DND-41 (cell line): ENCODE results near the gene L3MBTL4.
"Not testable (repeated sequence)": the region's sequence is repeated elsewhere in the genome, so short reads cannot be mapped to it uniquely, and the experiment has no call there.

Experiments
- ATAC-seq: fragments of 200-7000 bp; cut with Tn5 transposase; 3 replicates; pipeline ENCODE4 v1.9.1; 2021; ENCODE audit warnings: low read depth; ENCODE audit not compliant: insufficient read depth
- DNase-seq: peaks from one replicate; pipeline ENCODE4 v3.0.0-alpha.2; 2020
- H2AFZ ChIP-seq: 2 replicates; pipeline ENCODE4 v1.6.0; 2012; ENCODE audit warnings: low read depth, low read length
- H3K27ac ChIP-seq: 2 replicates; pipeline ENCODE4 v1.5.1; 2012; ENCODE audit warnings: low read length, inconsistent platforms
- H3K27me3 ChIP-seq: fragments of 200-600 bp; sonication (generic); 2 replicates; pipeline ENCODE4 v1.6.0; 2012; ENCODE audit warnings: low read length, mild to moderate bottlenecking, inconsistent platforms; ENCODE audit not compliant: insufficient read depth, poor library complexity
- H3K36me3 ChIP-seq: 2 replicates; pipeline ENCODE4 v1.5.1; 2012; ENCODE audit warnings: low read length, inconsistent platforms; ENCODE audit not compliant: insufficient read depth
- H3K4me1 ChIP-seq: 2 replicates; pipeline ENCODE4 v1.5.1; 2012; ENCODE audit warnings: mild to moderate bottlenecking, low read length; ENCODE audit not compliant: insufficient read depth
- H3K4me2 ChIP-seq: 2 replicates; pipeline ENCODE4 v1.6.0; 2012; ENCODE audit warnings: mild to moderate bottlenecking, moderate library complexity, low read length, inconsistent platforms; ENCODE audit not compliant: insufficient read depth
- H3K4me3 ChIP-seq, 2 experiments: fragments of 200-600 bp in 1 of 2; shearing (Covaris generic) in 1 of 2; 2 replicates each; pipeline ENCODE4 v1.5.1; 2012 to 2016; ENCODE audit warnings: inconsistent platforms in 2 of 2, low read length in 2 of 2, mild to moderate bottlenecking in 2 of 2, low read depth in 1 of 2, moderate library complexity in 1 of 2
- H3K79me2 ChIP-seq: 2 replicates; pipeline ENCODE4 v1.6.0; 2012; ENCODE audit warnings: low read length, inconsistent platforms; ENCODE audit not compliant: insufficient read depth
- H3K9ac ChIP-seq: 2 replicates; pipeline ENCODE4 v1.6.0; 2012; ENCODE audit warnings: low read depth, mild to moderate bottlenecking, inconsistent platforms, low read length, moderate library complexity
- H3K9me3 ChIP-seq: 2 replicates; pipeline ENCODE4 v1.5.1; 2012; ENCODE audit warnings: low read length, moderate library complexity, mild to moderate bottlenecking, inconsistent platforms; ENCODE audit not compliant: insufficient read depth, severe bottlenecking
- H4K20me1 ChIP-seq: 2 replicates; pipeline ENCODE4 v1.6.0; 2012; ENCODE audit warnings: low read length; ENCODE audit not compliant: insufficient read depth
- EZH2 ChIP-seq: IDR thresholded peaks from 3 replicates; pipeline ENCODE4 v1.6.1; 2012; ENCODE audit warnings: borderline replicate concordance, low read depth, mild to moderate bottlenecking, moderate library complexity, low read length, inconsistent platforms; ENCODE audit not compliant: severe bottlenecking
- TF ChIP-seq, protein P1 (sequence below): IDR thresholded peaks from 2 replicates; pipeline ENCODE4 v1.5.1; 2012; ENCODE audit warnings: borderline replicate concordance, low read length, moderate library complexity, mild to moderate bottlenecking; ENCODE audit not compliant: poor library complexity, severe bottlenecking; ENCODE audit errors: extremely low read depth

Gene L3MBTL4

DNA sequence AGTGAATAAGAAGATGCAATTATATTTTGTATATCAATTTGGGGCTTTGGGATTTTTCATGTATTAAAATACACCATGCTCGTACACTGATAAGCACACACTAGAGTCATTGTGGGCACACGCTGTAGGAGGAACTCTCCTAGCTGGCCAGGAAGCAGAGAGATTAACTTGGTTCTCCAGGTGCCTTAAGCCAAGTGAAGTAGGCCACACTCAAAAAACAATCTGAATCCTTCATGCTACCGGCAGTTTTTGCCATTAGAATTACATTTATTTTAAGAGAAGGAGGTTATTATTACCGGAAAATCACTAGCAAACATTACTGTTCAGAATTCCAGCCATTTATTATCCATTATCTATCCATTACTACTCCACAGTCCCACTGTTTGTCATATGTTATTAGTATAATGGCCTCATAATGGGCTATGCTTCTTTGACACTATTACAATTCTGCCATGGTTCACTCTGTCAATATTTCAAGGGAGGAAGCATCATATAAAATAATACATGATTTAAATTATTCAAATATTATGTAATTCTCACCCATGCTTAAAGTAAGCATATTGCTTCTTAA, 214.4 kb downstream of the L3MBTL4 start:
- no peak overlapping the region for H3K9ac ChIP-seq

DNA sequence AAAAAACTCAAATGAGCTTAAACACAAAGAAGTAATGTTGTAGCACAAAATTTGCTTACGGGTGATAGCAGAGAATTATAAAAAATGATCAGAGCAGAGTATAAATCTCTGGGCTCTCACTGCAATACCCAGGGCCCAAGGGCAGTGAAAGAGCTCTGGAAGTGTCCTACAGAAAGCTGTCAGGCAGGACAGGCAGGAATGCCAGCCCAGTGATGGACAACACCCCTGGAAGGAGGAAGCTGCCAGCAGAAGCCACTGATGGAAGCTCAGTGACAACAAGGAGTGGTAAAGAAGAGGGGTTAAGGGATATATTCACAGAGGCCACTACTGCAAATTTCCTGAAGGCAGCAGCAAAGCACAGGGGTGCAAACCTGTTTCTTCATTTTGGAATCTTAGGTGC, 214.9 kb downstream of the L3MBTL4 start:
- Histone ChIP-seq H3K27me3 (no peaks in the 10 kb centered on the region), H3K4me3 (no peak overlapping the region), H3K4me1 (no peaks in the 10 kb centered on the region), H3K27ac (no peak overlapping the region), H3K9ac (no peak overlapping the region), H2AFZ (no peak overlapping the region), H3K79me2 (no peaks in the 10 kb centered on the region), H4K20me1 (no peaks in the 10 kb centered on the region), H3K4me2 (no peak overlapping the region), H3K36me3 (no peaks in the 10 kb centered on the region), H3K9me3 (peaks cover 2% of the 10 kb centered on the region)
- ATAC-seq (no peak), DNase-seq (no peak)
- TF ChIP-seq, protein P1, sequence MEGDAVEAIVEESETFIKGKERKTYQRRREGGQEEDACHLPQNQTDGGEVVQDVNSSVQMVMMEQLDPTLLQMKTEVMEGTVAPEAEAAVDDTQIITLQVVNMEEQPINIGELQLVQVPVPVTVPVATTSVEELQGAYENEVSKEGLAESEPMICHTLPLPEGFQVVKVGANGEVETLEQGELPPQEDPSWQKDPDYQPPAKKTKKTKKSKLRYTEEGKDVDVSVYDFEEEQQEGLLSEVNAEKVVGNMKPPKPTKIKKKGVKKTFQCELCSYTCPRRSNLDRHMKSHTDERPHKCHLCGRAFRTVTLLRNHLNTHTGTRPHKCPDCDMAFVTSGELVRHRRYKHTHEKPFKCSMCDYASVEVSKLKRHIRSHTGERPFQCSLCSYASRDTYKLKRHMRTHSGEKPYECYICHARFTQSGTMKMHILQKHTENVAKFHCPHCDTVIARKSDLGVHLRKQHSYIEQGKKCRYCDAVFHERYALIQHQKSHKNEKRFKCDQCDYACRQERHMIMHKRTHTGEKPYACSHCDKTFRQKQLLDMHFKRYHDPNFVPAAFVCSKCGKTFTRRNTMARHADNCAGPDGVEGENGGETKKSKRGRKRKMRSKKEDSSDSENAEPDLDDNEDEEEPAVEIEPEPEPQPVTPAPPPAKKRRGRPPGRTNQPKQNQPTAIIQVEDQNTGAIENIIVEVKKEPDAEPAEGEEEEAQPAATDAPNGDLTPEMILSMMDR, result no peak
- TF ChIP-seq EZH2, result no peak

More for the DNA sequence above, 214.4 kb downstream of the L3MBTL4 start:
- TF ChIP-seq EZH2, result no peak
- TF ChIP-seq, protein P1, result no peak
- no peaks in the 10 kb centered on the region for H3K4me1 ChIP-seq
- peaks cover 2% of the 10 kb centered on the region for H3K9me3 ChIP-seq
- H3K27ac ChIP-seq, result no peak overlapping the region
- ATAC-seq (no peak), DNase-seq (no peak)
- no peak overlapping the region for H3K4me3 ChIP-seq
- H3K79me2 ChIP-seq, result no peaks in the 10 kb centered on the region
- H4K20me1 ChIP-seq, result no peaks in the 10 kb centered on the region
- H2AFZ ChIP-seq, result no peak overlapping the region
- no peaks in the 10 kb centered on the region for H3K36me3 ChIP-seq
- no peaks in the 10 kb centered on the region for H3K27me3 ChIP-seq
- no peak overlapping the region for H3K4me2 ChIP-seq

DNA sequence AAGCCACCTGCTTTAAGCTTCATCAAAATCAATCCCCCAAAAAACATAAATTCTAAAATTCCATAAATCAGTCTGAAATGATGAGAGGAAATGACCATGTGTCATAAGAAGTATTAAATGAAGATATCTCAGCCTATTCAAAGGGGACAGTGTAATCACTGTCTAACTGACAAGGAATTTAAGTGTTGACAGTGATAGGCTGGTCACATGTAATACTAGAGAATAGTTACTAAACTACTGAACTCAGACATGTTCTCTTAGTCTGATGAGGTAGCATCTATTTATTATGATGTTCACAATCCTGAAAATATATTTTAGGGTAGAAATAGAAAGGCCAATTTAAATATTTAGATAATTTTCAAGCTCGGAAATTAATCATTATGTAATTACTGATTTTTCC, 216.1 kb downstream of the L3MBTL4 start:
- Histone ChIP-seq H3K9ac (no peak overlapping the region), H4K20me1 (no peaks in the 10 kb centered on the region), H3K27ac (no peak overlapping the region), H3K79me2 (no peaks in the 10 kb centered on the region), H3K27me3 (no peaks in the 10 kb centered on the region), H3K36me3 (no peaks in the 10 kb centered on the region), H3K4me3 (no peak overlapping the region), H2AFZ (no peak overlapping the region; the same call in 1 of the 2 replicates), H3K9me3 (peaks cover 2% of the 10 kb centered on the region), H3K4me2 (no peak overlapping the region), H3K4me1 (no peaks in the 10 kb centered on the region)
- TF ChIP-seq EZH2, result no peak
- TF ChIP-seq, protein P1, result no peak
- DNase-seq (no peak), ATAC-seq (no peak)

DNA sequence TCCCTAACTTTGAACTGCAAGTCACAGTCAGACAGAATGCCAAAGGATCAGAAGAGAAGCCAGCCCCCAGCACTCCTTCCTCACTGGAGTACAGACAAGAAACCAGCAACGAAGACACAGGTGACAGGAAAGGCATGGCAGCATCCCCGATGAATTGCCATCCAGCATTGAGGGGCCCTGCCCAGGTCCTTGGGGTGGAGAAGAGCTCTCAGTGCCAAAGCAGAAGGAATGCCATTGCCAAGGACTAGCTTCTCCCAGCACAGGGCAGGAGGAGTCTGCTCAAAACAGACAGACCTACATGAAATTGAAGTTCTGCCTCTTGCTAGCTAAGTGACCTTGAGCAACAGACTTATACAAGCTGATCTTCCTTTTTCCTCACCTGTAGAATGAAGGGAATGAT, 220.1 kb downstream of the L3MBTL4 start:
- H3K9ac ChIP-seq, result no peak overlapping the region
- no peaks in the 10 kb centered on the region for H3K36me3 ChIP-seq
- H3K4me3 ChIP-seq, result no peak overlapping the region
- H3K4me1 ChIP-seq, result no peaks in the 10 kb centered on the region
- no peaks in the 10 kb centered on the region for H3K79me2 ChIP-seq
- ATAC-seq (no peak), DNase-seq (no peak)
- H3K4me2 ChIP-seq, result no peak overlapping the region
- no peak for TF ChIP-seq EZH2
- TF ChIP-seq, protein P1, result no peak
- H3K9me3 ChIP-seq, result peaks cover 4% of the 10 kb centered on the region
- H2AFZ ChIP-seq, result no peak overlapping the region
- no peaks in the 10 kb centered on the region for H4K20me1 ChIP-seq
- H3K27me3 ChIP-seq, result no peaks in the 10 kb centered on the region
- no peak overlapping the region for H3K27ac ChIP-seq

DNA sequence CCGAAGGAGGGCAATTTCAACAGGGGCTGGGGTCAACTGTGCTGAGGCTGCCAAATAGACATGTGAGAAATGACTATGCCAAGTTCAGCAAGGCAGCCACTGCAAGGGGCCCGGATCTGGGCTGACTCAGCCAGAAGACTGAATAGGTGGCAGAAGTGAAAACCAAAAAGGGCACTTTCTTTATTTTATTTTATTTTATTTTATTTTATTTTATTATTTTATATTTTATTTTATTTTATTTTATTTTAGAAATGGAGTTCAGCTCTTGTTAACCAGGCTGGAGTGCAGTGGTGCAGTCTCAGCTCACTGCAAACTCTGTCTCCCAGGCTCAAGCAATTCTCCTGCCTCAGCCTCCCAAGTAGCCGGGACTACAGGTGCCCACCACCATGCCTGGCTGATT, 228.9 kb downstream of the L3MBTL4 start:
- not testable (repeated sequence) for H3K9ac ChIP-seq, ATAC-seq, H3K4me3 ChIP-seq, DNase-seq, H3K27ac ChIP-seq, H3K27me3 ChIP-seq, H2AFZ ChIP-seq, H3K4me2 ChIP-seq, H3K79me2 ChIP-seq, H4K20me1 ChIP-seq, H3K36me3 ChIP-seq, H3K4me1 ChIP-seq, H3K9me3 ChIP-seq
